ENCODE measurements around the gene KCTD13.
"Not testable (repeated sequence)": the region's sequence is repeated elsewhere in the genome, so short reads cannot be mapped to it uniquely, and the experiment has no call there.

KCTD13 gene

DNA sequence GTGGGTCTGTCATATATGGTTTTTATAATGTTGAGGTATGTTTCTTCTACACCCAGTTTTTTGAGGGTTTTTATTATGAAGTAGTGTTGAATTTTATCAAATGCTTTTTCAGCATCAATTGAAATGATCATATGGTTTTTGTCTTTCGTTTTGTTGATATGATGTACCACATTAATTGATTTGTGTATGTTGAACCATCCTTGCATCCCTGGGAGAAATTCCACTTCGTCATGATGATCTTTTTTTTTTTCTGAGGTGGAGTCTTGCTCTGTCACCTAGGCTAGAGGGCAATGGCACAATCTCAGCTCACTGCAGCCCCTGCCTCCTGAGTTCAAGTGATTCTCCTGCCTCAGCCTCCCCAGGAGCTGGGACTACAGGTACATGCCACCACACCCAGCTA is 21.9 kb upstream of the KCTD13 start:
- no peak for DNase-seq (ENCODE audit: low read depth in 2 of 2)

- DNase-seq (ENCODE audit: low read depth in 2 of 2), result no peak
Observed at GRCh38 chr16:29943846-29944799, 18.1 kb upstream of the KCTD13 start.

DNA sequence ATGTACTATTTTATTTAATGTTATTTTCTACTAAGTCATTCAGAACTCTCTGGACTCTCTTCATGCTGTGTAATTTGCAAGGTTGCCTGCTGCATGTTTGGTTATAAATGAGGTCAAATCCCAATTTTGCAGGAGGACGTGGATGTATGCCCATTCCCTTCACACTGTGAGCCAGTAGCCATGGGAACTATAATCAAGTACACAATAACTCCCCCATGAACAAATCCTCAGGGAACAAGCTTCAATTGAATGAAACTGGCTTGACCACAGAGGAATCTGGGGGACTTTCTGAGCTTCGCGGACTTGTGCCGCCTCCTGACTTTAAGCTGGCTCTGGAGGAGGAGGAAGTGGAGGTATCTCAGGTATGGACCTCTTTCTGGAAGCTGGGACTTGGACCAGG is 14.6 kb upstream of the KCTD13 start:
- DNase-seq (ENCODE audit: low read depth in 2 of 2), result no peak

DNA sequence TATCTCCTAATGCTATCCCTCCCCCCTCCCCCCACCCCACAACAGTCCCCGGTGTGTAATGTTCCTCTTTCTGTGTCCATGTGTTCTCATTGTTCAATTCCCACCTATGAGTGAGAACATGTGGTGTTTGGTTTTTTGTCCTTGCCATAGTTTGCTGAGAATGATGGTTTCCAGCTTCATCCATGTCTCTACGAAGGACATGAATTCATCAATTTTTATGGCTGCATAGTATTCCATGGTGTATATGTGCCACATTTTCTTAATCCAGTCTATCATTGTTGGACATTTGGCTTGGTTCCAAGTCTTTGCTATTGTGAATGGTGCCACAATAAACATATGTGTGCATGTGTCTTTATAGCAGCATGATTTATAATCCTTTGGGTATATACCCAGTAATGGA is 5.7 kb upstream of the KCTD13 start:
- DNase-seq (ENCODE audit: low read depth in 2 of 2), result not testable (repeated sequence)

DNA sequence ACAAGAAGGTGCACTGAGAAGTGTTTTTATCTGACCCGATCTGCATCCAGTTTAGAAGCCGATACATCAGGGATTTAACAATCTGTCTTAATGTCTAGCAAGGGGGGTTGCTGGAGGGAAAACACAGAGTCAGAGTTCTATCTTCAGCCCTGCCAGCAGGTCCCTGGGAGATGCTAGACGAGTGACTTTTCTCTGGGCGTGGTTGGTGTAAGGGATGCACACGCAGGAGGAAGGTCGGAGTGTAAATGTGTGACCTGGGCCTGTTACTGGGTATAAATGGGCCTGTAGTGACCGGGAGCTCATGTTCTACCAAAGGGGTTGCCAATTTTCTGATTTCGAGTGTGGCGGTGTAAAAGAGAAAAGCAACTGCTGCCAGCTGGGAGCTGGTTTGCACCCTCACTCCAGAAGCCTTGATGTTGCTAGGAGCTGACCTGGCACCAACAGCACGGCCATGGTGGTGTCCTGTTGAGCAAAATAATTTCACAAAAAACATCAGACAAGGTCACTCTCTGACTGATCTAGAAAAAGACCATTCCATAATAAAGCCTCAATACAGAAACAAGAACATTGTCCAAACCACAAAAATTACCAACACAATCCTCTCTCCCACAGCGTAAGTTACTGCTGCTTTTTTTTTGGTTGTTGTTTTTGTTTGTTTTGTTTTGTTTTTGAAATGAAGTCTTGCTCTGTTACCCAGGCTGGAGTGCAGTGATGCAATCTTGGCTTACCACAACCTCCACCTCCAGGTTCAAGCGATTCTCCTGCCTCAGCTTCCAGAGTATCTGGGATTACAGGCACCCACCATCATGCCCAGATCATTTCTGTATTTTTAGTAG is 1.3 kb upstream of the KCTD13 start:
- DNase-seq (ENCODE audit: low read depth in 2 of 2), result no peak

GRCh38 chr16:29926711-29927052 is 656 bp upstream of the KCTD13 start:
- DNase-seq (ENCODE audit: low read depth in 2 of 2), result no peak

GRCh38 chr16:29925105-29925756 is 795 bp downstream of the KCTD13 start:
- DNase-seq (ENCODE audit: low read depth in 2 of 2), result no peak

DNA sequence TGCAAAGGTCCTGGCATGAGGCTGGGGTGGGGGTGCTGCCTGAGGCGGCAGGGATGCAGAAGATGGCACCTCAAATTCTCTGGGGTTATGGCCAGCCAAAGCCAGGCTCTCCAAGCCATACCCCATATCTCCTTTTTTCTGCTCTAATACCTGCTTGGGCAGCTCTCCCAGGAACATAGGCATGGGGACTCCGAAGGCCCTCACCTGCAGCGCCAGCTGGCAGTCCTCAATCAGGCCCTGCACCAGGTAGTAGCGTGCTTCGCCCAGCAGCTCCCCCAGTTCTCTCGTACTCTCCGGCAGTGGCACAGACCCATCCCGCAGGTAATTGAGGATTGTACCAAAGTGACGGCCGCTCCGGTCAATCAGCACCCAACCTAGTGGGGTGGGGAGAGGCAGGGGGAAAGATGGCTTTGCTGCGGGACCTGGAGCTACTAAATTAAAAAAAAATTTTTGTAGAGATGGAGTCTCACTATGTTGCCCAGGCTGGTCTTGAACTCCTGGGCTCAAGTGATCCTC is 3.0 kb downstream of the KCTD13 start:
- no peak for DNase-seq (ENCODE audit: low read depth in 2 of 2)

DNA sequence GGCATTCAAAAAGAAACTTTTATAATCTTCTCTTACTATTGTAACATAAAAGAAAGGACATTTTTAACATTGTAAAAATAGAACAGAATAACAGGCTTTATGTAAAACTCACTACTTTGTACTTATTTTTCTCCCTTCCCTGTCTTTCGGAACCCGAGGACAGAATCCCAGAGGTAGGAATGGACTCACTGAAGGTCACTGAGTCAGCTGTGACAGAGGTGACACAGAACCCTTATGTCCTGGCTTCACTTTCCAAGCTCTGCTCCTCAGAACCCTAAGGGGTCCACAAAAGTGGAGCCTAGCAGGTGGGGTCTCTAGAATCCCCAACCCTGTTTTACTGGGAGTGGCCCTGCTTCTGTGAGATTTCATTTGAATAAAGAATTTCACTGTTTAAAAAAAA is 3.7 kb downstream of the KCTD13 start:
- DNase-seq (ENCODE audit: low read depth in 2 of 2), result no peak

- DNase-seq (ENCODE audit: low read depth in 2 of 2), result no peak
Observed at GRCh38 chr16:29921034-29921385, 5.0 kb downstream of the KCTD13 start.

GRCh38 chr16:29920288-29921033 is 5.6 kb downstream of the KCTD13 start:
- DNase-seq (ENCODE audit: low read depth in 2 of 2), result no peak

DNA sequence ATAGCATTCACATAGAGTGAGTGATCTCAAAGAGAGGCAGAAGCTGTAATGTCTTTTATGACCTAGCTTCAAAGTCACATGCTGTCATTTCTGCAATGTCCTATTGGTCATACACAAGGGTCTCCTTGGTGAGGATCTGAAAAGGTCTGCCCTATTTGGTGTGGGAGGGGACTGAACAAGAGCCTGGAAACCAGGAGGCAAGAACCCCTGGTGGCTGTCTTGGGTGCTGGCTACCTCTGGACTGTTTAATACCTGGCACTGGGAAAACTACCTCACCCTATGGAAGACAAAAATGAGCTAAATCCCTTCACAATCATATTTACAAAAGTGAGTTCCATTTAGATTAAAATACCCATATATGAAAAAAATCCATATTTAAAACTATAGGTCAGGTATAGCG is 9.0 kb downstream of the KCTD13 start:
- no peak for DNase-seq (ENCODE audit: low read depth in 2 of 2)

DNA sequence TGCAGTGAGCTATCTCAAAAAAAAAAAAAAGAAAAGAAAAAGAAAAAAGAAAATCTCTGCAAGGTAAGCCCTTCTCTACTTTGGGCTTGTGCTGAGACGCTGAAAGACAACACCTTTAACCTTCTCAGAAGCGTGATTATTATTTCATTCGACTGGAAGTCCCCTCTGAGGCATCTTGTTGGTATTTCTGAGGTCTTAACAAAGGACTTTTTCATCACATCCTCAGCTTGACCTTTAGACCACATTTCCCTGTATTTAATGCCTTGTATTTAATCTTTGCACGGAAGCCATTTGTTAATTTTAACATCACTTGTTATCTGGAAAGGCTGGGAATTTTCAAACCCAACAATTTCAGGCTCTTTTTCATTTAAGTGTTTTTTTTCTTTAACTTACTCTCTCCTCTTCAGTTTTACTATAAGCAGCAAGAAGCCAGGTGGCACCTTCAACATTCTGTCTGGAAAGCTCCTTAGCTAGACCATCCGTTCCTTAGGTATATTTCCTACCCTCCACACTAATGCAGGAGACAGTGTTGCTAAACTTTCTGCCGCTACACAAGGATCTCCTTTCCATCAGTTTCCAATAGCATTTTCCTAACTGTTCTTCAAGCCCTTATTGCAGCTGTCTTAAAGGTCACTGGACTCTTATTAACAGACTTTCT is 10.3 kb downstream of the KCTD13 start:
- DNase-seq (ENCODE audit: low read depth in 2 of 2), result no peak

DNA sequence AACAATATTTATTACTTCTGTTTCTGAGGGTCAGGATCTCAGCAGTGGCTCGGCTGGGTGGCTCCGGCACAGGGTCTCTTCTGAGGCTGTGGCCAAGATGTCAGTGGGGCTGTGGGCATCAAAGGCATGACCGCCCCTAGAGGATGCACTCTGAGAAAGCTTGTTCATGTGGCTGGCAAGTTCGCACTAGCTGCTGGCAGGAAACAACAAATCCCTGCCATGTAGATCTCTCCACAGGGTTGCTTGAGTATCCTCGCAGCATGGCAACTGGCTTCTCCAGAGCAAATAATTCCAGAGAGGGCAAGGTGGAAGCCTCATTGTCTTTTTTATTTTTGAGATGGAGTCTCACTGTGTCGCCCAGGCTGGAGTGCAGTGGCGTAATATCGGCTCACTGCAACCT is 12.5 kb downstream of the KCTD13 start:
- DNase-seq (ENCODE audit: low read depth in 2 of 2), result no peak

- DNase-seq (ENCODE audit: low read depth in 2 of 2), result no peak
Observed at GRCh38 chr16:29912087-29912486, 13.9 kb downstream of the KCTD13 start.

DNA sequence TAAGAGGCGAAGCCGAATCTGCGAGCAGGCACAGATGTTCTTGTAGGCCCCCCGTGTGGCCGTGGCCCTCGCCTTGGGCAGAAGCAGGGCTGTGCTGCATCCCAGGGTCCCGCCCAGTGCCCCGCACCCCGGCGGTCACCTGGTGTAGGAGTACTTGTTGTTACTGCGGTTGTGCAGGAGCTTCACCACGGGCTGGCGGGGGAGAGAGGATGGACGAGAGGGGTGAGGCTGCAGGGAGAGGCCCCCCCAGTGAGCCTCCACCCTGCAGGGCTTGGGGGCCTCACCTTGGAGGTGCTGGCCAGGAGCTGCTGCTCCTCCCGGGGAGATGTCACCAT is 14.4 kb downstream of the KCTD13 start:
- DNase-seq (ENCODE audit: low read depth in 2 of 2), result no peak

DNA sequence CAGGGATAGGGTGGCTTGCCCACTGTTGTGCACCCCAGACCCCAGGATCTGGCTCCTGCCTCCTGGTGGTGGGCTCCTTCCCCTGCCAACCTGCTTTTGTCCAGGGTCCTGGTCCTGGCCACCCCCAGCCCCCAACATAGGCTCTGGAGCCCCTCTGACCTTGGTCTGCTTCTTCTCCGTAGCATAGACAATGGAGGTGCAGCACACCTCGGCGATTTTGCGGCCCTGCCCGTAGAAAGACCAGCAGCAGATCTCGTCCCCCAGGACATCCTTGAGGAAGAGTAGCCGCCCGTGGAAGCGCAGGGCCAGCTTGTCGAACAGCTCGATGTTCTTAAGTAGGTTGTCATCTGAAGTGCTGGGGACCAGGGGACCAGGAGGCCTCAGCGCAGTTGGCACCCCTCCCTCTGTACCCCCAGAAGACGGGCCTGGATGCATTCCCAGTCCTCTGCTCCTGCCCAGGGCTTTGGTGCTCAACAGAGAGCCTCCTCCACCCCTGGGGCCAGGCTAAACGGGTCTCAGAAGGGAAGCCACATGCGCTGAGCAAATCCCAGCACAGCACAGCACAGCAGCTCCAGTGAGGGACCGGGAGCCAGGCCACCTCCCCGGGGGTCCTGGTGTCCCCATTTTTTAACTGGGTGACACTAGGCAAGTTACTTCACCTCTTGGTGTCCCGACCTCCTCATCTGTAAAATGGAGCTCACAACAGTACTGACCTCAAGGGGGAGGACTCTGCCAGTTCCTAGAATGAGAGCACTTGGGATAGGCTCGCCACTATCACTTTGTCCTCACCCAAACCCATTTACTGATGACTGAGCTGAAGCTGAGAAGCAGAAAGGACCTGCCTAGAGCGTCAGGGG is 15.0 kb downstream of the KCTD13 start:
- no peak for DNase-seq (ENCODE audit: low read depth in 2 of 2)

GRCh38 chr16:29909851-29910250 is 16.2 kb downstream of the KCTD13 start:
- not testable (repeated sequence) for DNase-seq (ENCODE audit: low read depth in 2 of 2)

- no peak for DNase-seq (ENCODE audit: low read depth in 2 of 2)
Observed at GRCh38 chr16:29909391-29909790, 16.6 kb downstream of the KCTD13 start.

DNA sequence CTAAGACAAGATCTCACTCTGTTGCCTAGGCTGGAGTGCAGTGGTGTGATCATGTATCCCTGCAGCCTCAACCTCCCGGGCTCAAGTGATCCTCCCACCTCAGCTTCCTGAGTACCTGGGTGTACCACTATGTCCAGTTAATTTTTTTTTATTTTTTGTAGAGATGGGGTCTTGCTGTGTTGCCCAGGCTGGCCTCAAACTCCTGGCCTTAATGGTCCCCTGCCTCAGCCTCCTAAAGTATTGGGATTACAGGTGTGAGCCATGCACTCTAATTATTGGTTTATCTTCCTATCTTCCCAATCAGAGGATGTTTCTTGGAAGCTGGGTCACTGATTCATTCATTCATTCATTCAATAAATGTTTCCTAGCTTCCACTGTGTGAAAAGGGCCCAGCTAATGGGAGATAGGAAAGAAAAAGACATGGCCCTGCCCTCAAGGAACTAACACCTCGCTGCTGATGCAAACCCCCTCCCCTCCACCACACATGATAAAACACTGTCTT is 17.3 kb downstream of the KCTD13 start:
- DNase-seq (ENCODE audit: low read depth in 2 of 2), result no peak

Measured in stimulated activated CD8-positive, alpha-beta memory T cell treated with anti-CD3 and anti-CD28 coated beads, Interleukin-2, amount 100 ng/mL, for 1 hour (primary cell).